Stimulated activated naive CD4-positive, alpha-beta T cell treated with Interleukin-2 at 50 U/mL for 16 hours (primary cell): ENCODE measurements around the gene SPOCK2.

Source experiments
- DNase-seq: peaks from one replicate; lab custom pipeline; 2025; lab: John Stamatoyannopoulos, UW

The SPOCK2 gene

DNA sequence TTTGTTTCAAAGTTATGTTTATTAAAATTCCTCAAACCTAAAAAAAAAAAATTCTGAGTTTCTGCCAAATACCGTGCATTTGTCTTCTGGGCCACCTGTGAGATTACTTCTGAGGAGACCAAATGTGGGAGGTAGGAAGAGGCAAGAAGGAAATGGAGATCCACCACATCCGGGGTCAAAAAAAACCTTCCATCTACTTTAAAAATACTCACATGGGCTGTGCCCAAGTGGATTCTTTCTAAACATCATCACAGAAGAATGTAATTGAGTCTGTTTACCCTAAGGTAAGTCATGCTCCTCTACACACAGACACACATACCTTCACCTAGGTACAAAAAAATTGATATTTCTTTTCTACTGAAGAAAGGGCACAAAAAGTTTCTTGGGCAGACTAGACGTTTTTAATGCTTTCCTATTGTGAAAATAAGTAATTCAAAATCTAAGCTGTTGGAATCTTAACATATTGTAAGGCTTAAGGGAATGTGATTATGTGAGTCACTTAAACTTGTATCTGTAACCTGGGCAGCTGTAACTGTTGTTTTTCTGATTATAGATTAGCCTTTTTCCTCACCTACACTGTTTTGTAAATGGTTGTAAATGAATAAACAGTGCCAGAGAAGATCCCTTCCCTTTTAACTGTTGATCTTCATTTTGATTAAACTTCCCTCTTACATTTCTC is 19.1 kb upstream of the SPOCK2 start:
- no peak for DNase-seq

GRCh38 chr10:72106896-72107295 is 18.5 kb upstream of the SPOCK2 start:
- DNase-seq, result no peak

DNA sequence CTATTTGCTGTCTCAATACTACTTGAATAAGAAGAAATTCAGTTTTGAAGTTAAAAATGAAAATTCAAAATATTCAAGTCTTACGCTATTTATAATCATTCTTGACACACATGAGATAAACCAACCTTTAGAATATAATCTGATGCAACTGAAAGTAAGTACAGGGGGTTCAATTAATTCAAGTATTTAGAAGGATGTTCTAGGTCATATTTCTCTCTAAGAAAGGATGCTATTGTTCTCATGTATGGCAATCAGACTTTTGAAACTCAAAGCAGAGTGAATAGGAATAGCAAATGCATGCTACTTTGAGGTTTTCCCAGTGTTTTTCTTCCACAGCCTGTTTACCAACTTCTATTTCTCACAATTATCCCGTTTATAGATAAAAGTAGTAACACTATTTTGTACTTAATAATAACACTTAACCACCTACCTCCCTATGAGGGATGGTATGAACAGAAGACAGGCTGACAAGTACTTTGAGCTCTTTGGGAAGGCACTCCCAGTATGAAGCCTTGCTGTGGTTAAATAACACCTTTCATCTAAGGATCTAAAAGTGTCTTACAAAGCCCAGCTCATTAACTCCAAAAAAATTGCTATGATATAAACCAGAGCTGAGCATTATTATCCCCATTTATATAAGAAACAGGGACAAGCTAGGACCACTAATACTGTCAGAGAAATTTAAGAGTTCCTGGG is 18.0 kb upstream of the SPOCK2 start:
- no peak for DNase-seq

- no peak for DNase-seq
These were observed 17.4 kb upstream of the SPOCK2 start for GRCh38 chr10:72105710-72106109.

GRCh38 chr10:72105098-72105475 is 16.7 kb upstream of the SPOCK2 start:
- DNase-seq, result no peak

DNA sequence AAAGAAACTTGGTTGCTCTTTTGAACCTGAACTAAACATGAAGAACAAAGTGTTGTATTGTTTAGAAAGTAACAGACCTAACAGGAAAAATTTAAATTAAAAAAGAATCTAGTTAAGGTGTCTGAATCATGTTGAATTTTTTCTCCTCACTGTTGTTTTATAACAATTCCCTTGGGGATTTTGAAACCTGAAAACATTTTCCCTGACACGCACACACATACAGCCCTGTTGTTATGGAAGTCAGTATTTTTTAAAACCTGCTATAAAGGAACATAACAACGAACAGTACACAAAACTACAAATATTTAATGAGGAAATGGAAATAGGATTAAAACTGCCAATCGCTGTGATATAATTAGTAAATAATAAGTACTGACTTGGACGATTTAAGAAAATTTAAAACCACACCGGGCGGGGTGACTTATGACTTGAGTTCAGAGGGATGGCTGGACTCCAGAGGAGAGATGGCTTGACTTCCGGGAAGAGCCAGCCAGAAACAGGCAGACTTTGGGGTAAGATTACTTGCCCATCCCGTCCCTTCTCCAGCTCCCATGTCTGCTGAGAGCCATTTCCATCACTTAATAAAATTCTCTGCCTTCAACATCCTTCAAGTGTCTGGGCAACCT is 16.2 kb upstream of the SPOCK2 start:
- DNase-seq, result no peak

DNA sequence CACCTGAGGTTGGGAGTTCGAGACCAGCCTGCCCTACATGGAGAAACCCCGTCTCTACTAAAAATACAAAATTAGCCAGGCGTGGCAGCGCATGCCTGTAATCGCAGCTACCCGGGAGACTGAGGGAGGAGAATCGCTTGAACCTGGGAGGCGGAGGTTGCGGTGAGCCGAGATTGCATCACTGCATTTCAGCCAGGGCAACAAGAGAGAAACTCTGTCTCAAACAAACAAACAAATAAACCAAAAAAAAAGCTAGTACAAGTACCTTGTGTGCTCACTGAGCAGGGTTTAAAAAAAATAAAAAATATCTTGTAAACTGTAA is 11.2 kb upstream of the SPOCK2 start:
- DNase-seq, result no peak

- no peak for DNase-seq
These were observed 10.7 kb upstream of the SPOCK2 start for GRCh38 chr10:72098836-72099599.

DNA sequence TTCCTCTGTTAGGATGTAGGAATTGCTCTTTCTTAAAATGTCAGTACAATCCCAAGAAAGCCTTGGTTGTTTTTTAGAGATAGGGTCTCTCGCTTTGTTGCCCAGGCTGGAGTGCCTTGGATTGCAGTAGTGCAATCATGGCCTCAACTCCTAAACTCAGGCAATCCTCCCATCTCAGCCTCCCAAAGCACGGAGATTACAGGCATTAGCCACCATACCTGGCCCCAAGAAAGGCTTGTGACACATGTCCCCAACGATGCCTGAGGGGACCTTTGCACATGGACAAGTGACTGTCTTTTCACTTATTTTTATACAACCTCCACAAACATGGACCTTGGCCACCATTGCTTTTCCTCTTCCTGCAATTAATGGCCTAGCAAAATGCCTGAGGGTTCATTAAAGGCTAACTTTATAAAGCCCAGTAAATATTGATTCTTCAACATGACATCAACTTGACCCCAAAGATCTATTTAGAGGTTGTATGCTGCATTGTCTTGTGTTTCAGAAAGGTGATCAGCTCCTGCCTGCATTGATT is 10.0 kb upstream of the SPOCK2 start:
- DNase-seq, result no peak

- DNase-seq, result no peak
These were observed 9.3 kb upstream of the SPOCK2 start for GRCh38 chr10:72097448-72098300.

DNA sequence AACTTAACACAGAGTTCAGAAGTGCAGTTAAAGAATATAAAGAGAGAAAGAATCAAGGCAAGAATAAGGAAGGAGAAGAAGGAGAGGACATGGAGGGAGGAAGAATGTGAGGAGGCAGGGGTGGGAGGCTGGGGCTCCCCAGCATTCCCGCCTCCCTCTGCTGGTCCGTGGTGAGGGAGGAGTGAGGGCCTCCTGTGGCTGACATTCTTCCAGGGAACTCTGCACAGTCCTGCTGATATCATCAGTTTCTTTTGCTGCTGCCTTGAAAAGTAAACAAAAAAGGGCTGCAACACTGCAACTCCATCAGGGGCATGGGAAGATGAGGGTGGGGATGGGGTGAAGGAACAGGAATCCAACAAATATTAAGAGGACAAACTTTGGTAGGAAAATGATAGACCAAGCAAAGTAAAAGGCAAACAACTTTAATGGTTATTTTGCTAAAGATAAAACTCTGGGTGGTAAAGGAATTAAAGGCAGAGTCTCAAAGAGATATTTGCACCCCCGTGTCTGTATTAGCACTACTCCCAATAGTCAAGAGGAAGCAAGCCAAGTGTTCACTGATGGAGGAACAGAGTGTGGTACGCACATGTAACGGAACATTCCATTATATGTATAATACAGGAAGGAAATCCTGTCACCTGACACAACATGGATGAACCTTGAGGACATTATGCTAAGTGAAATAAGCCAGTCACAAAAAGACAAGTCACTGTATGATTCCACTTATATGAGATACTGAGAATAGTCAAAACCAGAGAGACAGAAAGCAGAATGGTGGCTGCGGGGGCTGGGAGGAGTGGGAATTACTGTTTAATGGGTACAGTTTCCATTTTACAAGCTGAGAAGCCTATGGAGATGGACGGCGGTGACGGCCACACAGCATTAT is 8.0 kb upstream of the SPOCK2 start:
- DNase-seq, result peak; percentile 29

- no peak for DNase-seq
These were observed 6.8 kb upstream of the SPOCK2 start for GRCh38 chr10:72095195-72095594.

DNA sequence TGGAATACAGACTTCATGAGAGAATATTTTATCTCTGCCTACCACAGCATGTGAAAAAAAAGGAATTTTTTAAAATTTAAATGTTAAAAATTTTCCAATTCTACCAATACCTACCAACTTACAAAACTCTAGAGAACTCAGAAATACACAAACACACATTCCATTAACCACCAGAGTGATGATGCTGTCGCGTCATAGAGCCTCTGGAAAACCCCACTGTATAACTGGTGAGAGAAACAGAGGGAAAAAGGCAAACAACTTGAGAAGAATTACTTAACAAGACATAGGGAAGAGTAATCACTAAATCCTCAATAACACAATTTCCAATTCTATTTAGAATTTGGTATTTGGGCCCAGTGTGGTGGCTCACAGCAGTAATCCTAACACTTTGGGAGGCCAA is 6.2 kb upstream of the SPOCK2 start:
- no peak for DNase-seq

- no peak for DNase-seq
These were observed 5.1 kb upstream of the SPOCK2 start for GRCh38 chr10:72093450-72093849.

DNA sequence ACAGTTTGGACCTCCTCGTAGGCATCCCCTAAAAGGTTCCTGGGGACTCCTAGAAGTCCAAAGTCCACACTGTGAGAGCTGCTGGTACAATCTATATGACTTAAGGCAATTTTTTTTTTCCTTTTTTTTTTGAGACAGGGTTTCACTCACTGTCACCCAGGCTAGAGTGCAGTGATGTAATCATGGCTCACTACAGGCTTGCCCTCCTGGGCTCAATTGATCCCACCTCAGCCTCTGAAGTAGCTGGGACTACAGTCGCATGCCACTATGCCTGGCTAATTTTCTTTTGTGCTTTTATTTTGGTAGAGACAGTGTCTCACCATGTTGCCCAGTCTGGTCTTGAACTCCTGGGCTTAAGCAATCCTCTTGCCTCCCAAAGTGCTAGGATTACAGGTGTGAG is 4.6 kb upstream of the SPOCK2 start:
- DNase-seq, result no peak

DNA sequence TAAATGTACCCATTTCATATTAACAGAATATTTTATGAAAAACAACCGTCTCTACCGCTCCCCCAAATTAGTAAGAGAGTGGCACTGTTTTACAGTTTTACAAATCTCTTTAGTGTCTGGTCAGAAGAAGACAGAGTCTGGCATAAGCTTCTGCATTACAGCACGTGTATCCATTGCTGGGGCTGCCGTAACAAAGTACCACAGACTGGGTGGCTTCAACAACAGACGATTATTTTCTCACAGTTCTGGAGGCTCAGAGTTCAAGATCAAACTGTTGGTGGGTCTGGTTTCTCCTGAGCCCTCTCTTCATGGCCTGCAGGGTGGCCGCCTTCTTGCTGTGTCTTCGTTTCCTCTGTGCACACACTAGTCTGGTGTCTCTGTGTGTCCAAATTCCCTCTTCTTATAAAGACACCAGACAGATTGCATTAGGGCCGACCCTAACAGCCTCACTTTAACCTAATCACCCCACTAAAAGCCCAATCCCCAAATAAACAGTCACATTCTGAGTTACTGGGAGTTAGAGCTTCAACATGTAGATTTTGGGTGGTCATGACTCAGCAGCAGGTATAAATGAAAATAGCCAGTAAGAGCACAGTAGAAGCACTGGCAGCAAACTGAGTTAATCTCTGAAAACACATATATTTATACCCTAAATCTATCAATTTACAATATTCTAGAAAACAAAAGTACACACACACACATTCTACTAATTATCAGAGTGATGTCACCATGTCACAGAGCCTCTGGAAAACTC is 4.0 kb upstream of the SPOCK2 start:
- no peak for DNase-seq

- DNase-seq, result no peak
These were observed 2.0 kb upstream of the SPOCK2 start for GRCh38 chr10:72090326-72090725.

GRCh38 chr10:72089618-72090017 is 1.3 kb upstream of the SPOCK2 start:
- no peak for DNase-seq

- peak; percentile 41 for DNase-seq
These were observed 681 bp upstream of the SPOCK2 start for GRCh38 chr10:72088889-72089575.
